HepG2 (cell line): ENCODE data around the gene RPS6KB2. TPM values are rescaled to one million over a fixed set of nuclear protein-coding genes. Genes with fewer than 3 reads are reported as not detected.

Source experiments
- AKNA ChIP-seq: sonication (generic); formaldehyde crosslinking; IDR thresholded peaks from 2 replicates; pipeline ENCODE4 v1.4.0; 2020; ENCODE audit warnings: missing genetic modification reagents, borderline replicate concordance
- ATF7-NPFF ChIP-seq: sonication (generic); formaldehyde crosslinking; IDR thresholded peaks from 2 replicates; pipeline ENCODE4 v1.8.1; 2023; ENCODE audit warnings: mild to moderate bottlenecking, low read depth, missing genetic modification reagents, moderate library complexity
- CTCF ChIP-seq: sonication (generic); formaldehyde crosslinking; IDR thresholded peaks from 2 replicates; pipeline ENCODE4 v1.5.0; 2020; ENCODE audit warnings: mild to moderate bottlenecking, missing genetic modification reagents, moderate library complexity
- IRF2 ChIP-seq: IDR thresholded peaks from 2 replicates; pipeline ENCODE4 v1.6.1; 2018; ENCODE audit warnings: missing genetic modification reagents, missing compliant biosample characterization
- MXD4 ChIP-seq: IDR thresholded peaks from 2 replicates; pipeline ENCODE4 v1.6.1; 2016; ENCODE audit warnings: mild to moderate bottlenecking, missing biosample characterization, missing genetic modification reagents
- NR0B2 ChIP-seq: sonication (generic); formaldehyde crosslinking; IDR thresholded peaks from 2 replicates; pipeline ENCODE4 v1.4.0; 2020; ENCODE audit warnings: mild to moderate bottlenecking, missing genetic modification reagents
- RBM22 ChIP-seq: fragments of 200-400 bp; formaldehyde crosslinking; optimal IDR thresholded peaks from 2 replicates; pipeline ENCODE3; 2017; ENCODE audit warnings: mild to moderate bottlenecking, low read length, moderate library complexity
- SOX13 ChIP-seq, 3 experiments: fragments of 450-650 bp in 1 of 3; sonication (generic) in 1 of 3; formaldehyde crosslinking in 1 of 3; IDR thresholded peaks in 2 of 3; conservative IDR thresholded peaks in 1 of 3; 2 replicates each; pipeline versions ENCODE4 v1.5.0 to v1.6.1; 2016 to 2020; ENCODE audit warnings: antibody characterized with exemption in 1 of 3, mild to moderate bottlenecking in 1 of 3, missing compliant biosample characterization in 1 of 3, missing genetic modification reagents in 1 of 3, moderate library complexity in 1 of 3
- SP2 ChIP-seq: sonication (generic); formaldehyde crosslinking; IDR thresholded peaks from 2 replicates; pipeline ENCODE4 v1.5.1; 2020; ENCODE audit warnings: mild to moderate bottlenecking, missing genetic modification reagents
- ZBTB2 ChIP-seq: sonication (generic); formaldehyde crosslinking; IDR thresholded peaks from 2 replicates; pipeline ENCODE4 v1.8.0; 2022; ENCODE audit warnings: low read depth, missing genetic modification reagents
- ZBTB8A ChIP-seq: sonication (generic); formaldehyde crosslinking; IDR thresholded peaks from 2 replicates; pipeline ENCODE4 v1.4.0; 2020; ENCODE audit warnings: mild to moderate bottlenecking, low read depth, missing genetic modification reagents, borderline replicate concordance
- ZGPAT ChIP-seq: IDR thresholded peaks from 2 replicates; pipeline ENCODE4 v1.6.1; 2016; ENCODE audit warnings: mild to moderate bottlenecking
- ZNF44 ChIP-seq: sonication (generic); formaldehyde crosslinking; IDR thresholded peaks from 2 replicates; pipeline ENCODE4 v1.5.1; 2020; ENCODE audit warnings: mild to moderate bottlenecking, missing genetic modification reagents
- ZNF446 ChIP-seq: sonication (generic); formaldehyde crosslinking; IDR thresholded peaks from 2 replicates; pipeline ENCODE4 v1.5.0; 2020; ENCODE audit warnings: mild to moderate bottlenecking, missing genetic modification reagents
- ZNF513 ChIP-seq: sonication (generic); formaldehyde crosslinking; conservative IDR thresholded peaks from 2 replicates; pipeline ENCODE4 v1.5.0; 2020; ENCODE audit warnings: missing genetic modification reagents
- ZNF782 ChIP-seq: sonication (generic); formaldehyde crosslinking; IDR thresholded peaks from 2 replicates; pipeline ENCODE4 v1.4.0; 2020; ENCODE audit warnings: missing genetic modification reagents, mild to moderate bottlenecking, borderline replicate concordance
- polyA plus RNA-seq, 8 experiments: library from polyadenylated mRNA; depleted of rRNA in 3 of 8; stranded (reverse) in 7 of 8; unstranded in 1 of 8; fragments of >200 nt; fragmentation: Illumina TruSeq in 4 of 8; extraction: Trizol in 4 of 8; gene quantifications; 2 replicates each; pipeline versions ENCODE4 v1.2.1 to v1.2.3, GENCODE V29; 2011 to 2016; ENCODE audit warnings: low read depth in 4 of 8, missing spikeins in 1 of 8, mixed read lengths in 1 of 8; ENCODE audit not compliant: insufficient read depth in 1 of 8
- total RNA-seq, 5 experiments: library from RNA; depleted of rRNA; stranded (reverse); fragments of >200 nt; fragmentation: Illumina TruSeq; extraction: Trizol; gene quantifications; 2 replicates each; pipeline ENCODE4 v1.2.3, GENCODE V29; 2016; ENCODE audit warnings: low read depth in 1 of 5

RPS6KB2 gene
- total and polyA plus RNA-seq, 2 of the 13 experiments (the other 11 are each of a cell fraction or from before 2014, with no cell fraction given) = 52.9 to 54.8 TPM

- no peak for TF ChIP-seq AKNA (CRISPR knock-in tag)
- no peak for TF ChIP-seq ZNF513
- TF ChIP-seq CTCF (CRISPR knock-in tag) = no peak
- TF ChIP-seq ZBTB2 (CRISPR knock-in tag) = no peak
- no peak for TF ChIP-seq SOX13 (IDR thresholded peaks at IDR 0.05)
- TF ChIP-seq SOX13 (CRISPR knock-in tag; conservative IDR thresholded peaks at IDR 0.05 in 1 of 2, IDR thresholded peaks at IDR 0.05 in 1 of 2) = no peak
- TF ChIP-seq ZNF446 (CRISPR knock-in tag) = peak; percentile 59; the same call in 1 of the 2 replicates
- no peak for TF ChIP-seq RBM22
- TF ChIP-seq ZBTB8A = no peak
- no peak for TF ChIP-seq MXD4 (CRISPR knock-in tag)
- 0 out of 2 replicates have a peak, but pooled peaks have one; percentile 25 for TF ChIP-seq ATF7-NPFF
- TF ChIP-seq IRF2 (CRISPR knock-in tag) = no peak
- TF ChIP-seq ZNF44 (CRISPR knock-in tag) = no peak
- TF ChIP-seq SP2 (CRISPR knock-in tag) = 0 out of 2 replicates have a peak, but pooled peaks have one; percentile 8
- TF ChIP-seq ZNF782 = 0 out of 2 replicates have a peak, but pooled peaks have one; percentile 39
- TF ChIP-seq NR0B2 = 0 out of 2 replicates have a peak, but pooled peaks have one; percentile 56
- TF ChIP-seq ZGPAT (CRISPR knock-in tag) = 0 out of 2 replicates have a peak, but pooled peaks have one; percentile 34
Measured at GRCh38 chr11:67400942-67401494, 27.3 kb upstream of the RPS6KB2 start (continued).
